ENCODE measurements around the gene RERE.
A peak's percentile ranks its signal among the peaks of the same experiment; 100 is the strongest.
"Not testable (repeated sequence)": the region's sequence is repeated elsewhere in the genome, so short reads cannot be mapped to it uniquely, and the experiment has no call there.

RERE gene

GRCh38 chr1:8712413-8713231 is 104.8 kb downstream of the RERE start:
- no peak for DNase-seq

- no peak for DNase-seq
Observed at GRCh38 chr1:8711873-8712412, 105.5 kb downstream of the RERE start.

GRCh38 chr1:8711151-8711550 is 106.3 kb downstream of the RERE start:
- no peak for DNase-seq

- DNase-seq: no peak
Observed at GRCh38 chr1:8708259-8708658, 109.2 kb downstream of the RERE start.

GRCh38 chr1:8706995-8707396 is 110.4 kb downstream of the RERE start:
- no peak for DNase-seq

GRCh38 chr1:8706291-8706690 is 111.1 kb downstream of the RERE start:
- no peak for DNase-seq

GRCh38 chr1:8704866-8705506 is 112.5 kb downstream of the RERE start:
- no peak for DNase-seq

GRCh38 chr1:8702850-8703810 is 114.3 kb downstream of the RERE start:
- peak; percentile 68 for DNase-seq

GRCh38 chr1:8702472-8702849 is 115.0 kb downstream of the RERE start:
- DNase-seq: no peak

GRCh38 chr1:8701794-8702471 is 115.5 kb downstream of the RERE start:
- DNase-seq: no peak

GRCh38 chr1:8699679-8700078 is 117.8 kb downstream of the RERE start:
- no peak for DNase-seq

GRCh38 chr1:8698937-8699447 is 118.4 kb downstream of the RERE start:
- no peak for DNase-seq

- DNase-seq: no peak
Observed at GRCh38 chr1:8698012-8698630, 119.3 kb downstream of the RERE start.

- not testable (repeated sequence) for DNase-seq
Observed at GRCh38 chr1:8695442-8695841, 122.0 kb downstream of the RERE start.

- no peak for DNase-seq
Observed at GRCh38 chr1:8693107-8693506, 124.3 kb downstream of the RERE start.

GRCh38 chr1:8691662-8692061 is 125.8 kb downstream of the RERE start:
- no peak for DNase-seq

- no peak for DNase-seq
Observed at GRCh38 chr1:8690253-8690525, 127.3 kb downstream of the RERE start.

- DNase-seq: no peak
Observed at GRCh38 chr1:8689431-8690252, 127.8 kb downstream of the RERE start.

- no peak for DNase-seq
Observed at GRCh38 chr1:8687538-8687937, 129.9 kb downstream of the RERE start.

GRCh38 chr1:8687039-8687438 is 130.4 kb downstream of the RERE start:
- no peak for DNase-seq

GRCh38 chr1:8685463-8685862 is 132.0 kb downstream of the RERE start:
- DNase-seq: no peak
